OCI-LY7 (cell line): ENCODE measurements around the gene NAPB.

Experiments used
- CTCF ChIP-seq: fragments of 200-600 bp; sonication (generic); conservative IDR thresholded peaks from 2 replicates; pipeline ENCODE4 v1.5.1; 2014; ENCODE audit warnings: mild to moderate bottlenecking, antibody characterized with exemption, low read length, moderate library complexity, mixed read lengths
- EZH2phosphoT487 ChIP-seq: fragments of 200-600 bp; sonication (generic); IDR thresholded peaks from 2 replicates; pipeline ENCODE4 v1.6.1; 2018; ENCODE audit warnings: low read depth, borderline replicate concordance, mild to moderate bottlenecking, mixed run types, antibody characterized with exemption, low read length, moderate library complexity, mixed read lengths

DNA sequence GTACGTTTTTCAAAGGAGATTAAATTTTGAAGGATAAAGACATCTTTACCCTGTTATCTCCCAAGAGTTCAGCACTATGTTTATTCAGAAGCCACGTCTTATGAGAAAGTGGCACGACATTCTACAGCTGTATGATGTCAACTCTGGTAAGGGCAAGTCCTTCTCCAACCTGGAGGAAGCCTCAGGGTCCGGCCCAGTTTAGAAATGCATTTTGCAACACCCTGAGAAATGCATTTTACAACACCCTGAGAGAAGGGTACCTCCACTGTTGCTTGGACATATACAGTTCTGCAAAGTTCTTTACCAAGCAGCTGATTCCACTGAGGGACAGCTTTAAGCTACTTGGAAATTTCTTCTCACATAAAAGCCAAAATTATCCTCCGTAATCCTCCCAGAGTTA, 17.5 kb downstream of the NAPB start:
- TF ChIP-seq CTCF (no peak), EZH2phosphoT487 (no peak)
